Astrocyte of the hippocampus (primary cell): ENCODE results near the gene HRCT1.
"Not testable (repeated sequence)": the region's sequence is repeated elsewhere in the genome, so short reads cannot be mapped to it uniquely, and the experiment has no call there.

Experiments
- DNase-seq: peaks from one replicate; pipeline ENCODE4 v3.0.0; 2011; ENCODE audit warnings: low read depth, low spot score

HRCT1 gene

DNA sequence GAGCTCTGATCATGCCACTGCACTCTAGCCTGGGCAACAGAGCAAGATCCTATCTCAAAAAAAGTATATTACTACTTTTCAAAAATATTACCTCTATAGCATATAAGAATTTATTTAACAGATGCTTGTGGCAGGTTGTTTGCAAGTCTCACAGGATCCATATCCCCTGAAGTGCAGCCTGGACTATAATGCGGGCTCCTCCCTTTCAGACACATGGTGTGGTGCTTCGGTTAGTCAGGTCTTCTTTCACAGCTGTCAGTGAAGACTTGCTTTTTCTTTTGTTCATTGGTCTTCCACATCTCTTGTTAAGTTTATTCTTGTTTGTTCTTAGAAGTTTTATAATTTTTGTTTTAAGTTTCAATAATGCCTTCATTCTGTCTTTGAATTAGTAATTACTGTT, 9.4 kb upstream of the HRCT1 start:
- DNase-seq = no peak

DNA sequence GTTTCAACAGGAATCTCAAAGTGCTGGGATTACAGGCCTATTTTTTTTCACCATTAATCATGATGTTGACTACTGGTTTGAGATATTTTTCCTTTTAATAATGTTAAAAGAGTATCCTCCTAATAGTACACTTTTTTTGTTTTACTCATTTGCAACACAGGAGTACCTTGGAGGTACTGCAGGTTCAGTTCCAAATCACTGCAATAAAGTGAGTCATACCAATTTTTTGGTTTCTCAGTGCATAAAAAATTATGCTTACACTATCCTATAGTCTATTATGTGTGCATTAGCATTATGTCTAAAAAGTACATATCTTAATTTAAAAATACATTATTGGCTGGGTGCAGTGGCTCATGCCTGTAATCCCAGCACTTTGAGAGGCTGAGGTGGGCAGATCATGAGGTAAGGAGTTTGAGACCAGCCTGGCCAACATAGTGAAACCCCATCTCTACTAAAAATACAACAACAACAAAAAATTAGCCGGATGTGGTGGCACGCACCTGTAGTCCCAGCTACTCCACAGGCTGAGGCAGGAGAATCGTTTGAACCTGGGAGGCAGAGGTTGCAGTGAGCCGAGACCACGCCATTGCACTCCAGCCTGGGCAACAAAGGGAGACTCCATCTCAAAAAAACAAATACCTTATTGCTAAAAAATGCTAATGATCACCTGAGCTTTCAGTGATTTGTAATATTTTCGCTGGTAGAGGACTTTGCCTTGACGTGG, 8.5 kb upstream of the HRCT1 start:
- not testable (repeated sequence) for DNase-seq

DNA sequence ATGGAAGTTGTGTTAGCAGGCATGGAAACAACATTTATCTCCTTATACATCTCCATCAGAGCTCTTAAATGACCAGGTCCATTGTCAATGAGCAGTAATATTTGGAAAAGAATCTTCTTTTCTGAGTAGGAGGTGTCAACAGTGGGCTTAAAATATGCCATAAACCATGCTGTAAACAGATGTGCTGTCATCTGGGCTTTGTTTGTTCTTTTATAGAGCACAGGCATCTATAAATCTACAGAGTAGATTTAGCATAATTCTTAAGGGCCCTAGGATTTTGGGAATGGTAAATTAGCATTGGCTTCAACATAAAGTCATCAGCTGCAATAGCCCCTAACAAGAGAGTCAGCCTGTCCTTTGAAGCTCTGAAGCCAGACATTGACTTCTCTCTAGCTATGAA, 7.7 kb upstream of the HRCT1 start:
- DNase-seq = no peak

DNA sequence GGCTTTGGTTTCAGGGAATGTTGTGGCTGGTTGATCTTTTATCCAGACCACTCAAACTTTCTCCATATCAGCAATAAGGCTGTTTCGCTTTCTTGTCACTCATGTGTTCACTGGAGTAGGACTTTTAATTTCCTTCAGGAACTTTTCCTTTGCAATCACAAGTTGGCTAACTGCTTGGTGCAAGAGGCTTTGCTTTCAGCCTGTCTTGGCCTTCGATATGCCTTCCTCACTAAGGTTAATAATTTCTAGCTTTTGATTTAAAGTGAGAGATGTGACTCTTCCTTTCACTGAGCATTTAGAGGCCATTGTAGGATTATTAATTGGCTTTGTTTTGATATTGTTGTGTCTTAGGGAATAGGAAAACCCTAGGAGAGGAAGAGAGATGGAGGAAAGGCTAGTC, 7.0 kb upstream of the HRCT1 start:
- DNase-seq = no peak

DNA sequence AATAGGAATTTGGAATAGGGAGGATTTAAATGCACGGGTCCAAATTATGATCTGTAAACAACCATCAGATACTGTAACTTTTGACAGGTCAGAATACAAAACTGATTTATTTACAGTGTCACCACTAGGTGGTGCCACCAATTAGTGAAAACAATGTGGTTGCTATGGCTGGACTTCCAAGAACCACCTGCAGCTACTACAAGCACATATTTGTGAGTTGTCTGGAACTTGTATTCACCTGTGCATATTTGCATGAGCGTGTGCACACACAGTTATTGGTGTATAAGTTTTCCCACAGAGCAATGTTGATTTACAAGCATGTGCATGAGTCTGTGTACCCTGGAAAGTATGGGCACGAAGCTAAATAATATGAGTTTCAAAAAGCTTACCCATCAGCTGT, 3.0 kb upstream of the HRCT1 start:
- peak; percentile 76 for DNase-seq

DNA sequence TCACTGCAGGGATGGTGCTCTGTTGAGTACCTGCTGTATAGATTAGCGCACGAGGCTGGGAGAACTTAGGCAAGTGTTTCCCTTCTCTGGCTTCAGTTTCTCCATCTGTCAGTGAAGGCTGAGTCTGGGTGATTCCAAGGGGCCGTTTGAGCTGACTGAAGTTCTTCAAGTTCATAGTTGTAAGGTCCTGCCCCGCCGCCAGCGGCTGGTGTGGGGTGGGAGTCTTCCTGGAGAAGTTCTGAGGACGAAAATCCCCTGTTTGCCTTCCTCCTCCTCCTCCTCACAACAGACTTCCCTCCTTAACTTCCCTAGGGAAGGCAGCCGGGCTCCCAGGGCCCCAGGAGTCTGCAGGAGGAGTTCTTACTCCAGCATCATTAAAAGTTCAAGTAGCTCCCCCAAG, 1.7 kb upstream of the HRCT1 start:
- no peak for DNase-seq

DNA sequence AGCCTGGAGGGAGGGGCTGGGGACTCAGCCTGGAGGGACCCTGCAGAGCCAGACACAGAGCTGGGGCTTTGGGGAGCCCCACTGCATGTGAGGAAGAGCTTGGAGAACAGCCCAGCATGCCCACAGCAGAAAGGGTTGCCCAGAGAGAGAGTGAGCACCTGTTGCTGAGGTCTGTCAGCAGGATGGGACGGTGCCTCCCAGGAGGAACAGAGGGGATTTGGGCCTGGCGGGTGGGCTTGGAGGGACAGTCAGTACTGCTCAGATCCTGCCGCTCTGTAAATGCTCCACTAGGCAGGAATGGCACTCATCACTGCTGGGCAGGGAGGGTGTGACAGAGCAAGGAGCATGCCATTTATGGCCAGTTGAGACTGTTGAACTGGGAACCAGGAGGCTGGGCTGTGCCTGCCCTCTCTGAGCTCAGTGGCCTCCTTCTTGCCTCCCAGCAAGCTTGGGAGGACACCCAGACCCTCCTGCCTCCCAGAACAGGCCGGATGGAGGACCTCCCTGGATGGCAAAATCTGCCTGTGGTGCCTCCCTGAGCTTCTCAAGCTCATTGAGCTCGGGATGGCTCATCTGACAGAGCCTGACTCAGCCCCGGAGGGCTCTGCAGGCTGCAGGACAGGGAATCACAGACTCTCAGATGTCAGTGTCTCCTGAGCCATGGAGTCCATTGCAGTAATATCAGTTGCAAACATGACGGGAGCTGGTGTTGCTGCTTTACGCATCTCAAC, 786 bp upstream of the HRCT1 start:
- DNase-seq = peak; percentile 43

DNA sequence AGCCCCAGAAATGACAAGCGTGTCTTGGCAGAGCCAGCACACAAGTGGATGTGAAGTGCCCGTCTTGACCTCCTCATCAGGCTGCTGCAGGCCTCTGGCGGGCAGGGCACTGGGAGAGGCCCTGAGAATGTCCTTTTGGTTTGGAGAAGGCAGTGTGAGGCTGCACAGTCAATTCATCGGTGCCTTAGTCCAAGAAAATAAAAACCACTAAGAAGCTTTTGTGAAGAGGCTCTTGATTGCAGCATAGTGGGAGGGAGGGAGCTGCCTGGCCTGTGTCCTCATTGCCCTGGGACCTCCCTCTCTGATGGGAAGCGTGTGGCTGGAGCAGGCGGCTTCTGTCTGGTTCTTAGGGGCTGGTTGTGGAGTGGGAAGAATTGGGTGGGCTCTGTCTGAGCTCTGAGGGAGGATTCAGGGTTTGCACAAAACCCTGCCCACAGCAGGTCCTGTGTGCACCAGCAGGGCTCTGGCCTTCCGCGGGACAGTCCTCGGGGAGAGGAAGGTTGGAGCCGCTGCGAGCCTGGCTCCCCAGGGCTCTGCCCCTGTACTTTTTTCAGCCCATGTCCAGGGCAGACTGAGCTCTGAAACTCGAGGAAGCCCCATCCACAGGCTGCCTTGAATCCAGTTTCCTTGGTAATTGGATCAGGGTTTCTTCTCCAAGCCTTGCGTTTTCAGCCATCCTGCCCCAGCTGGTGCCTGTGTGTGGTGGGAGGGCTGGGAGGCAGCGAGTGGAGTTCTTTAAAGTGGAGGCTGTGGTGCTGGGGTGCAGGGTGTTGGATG, 1.1 kb downstream of the HRCT1 start:
- DNase-seq = peak; percentile 86

DNA sequence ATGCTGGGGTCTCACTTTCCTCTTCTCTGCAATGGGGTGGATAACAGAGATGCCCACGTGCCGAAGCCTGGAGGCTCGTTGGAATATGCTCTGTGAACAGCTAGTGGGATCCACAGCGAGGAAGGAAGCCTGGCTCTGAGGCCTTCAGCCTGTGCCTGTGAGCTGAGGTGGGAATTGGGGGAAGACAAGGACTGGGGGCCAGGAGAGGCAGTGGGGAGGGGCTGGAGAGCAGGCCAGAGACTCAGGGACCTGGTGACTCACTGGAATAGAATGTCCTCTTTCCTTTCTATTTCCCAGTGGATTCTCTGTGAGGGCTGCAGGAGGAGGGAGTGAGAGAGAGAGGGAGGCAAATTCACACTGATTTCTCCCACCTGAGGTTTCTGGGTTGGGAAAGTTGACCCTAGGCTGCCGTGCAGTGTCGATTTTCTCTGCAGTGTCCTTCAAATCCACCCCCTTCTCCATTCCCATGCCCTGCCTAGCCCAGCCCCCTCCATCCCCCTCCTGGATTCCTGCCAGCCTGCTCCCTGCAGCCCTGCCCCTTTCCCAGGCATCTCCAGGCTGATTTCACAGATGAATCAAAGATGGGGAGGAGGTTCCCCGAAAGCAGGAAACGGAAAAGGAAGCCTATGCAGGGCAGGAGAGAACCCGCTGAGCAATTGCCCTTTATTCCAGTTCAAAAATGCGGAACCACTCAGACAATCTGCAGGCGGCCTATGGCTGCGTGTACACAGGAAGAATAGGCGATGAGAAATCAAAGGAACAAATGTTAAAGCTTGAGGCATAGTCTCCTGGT, 1.9 kb downstream of the HRCT1 start:
- peak; percentile 94 for DNase-seq

DNA sequence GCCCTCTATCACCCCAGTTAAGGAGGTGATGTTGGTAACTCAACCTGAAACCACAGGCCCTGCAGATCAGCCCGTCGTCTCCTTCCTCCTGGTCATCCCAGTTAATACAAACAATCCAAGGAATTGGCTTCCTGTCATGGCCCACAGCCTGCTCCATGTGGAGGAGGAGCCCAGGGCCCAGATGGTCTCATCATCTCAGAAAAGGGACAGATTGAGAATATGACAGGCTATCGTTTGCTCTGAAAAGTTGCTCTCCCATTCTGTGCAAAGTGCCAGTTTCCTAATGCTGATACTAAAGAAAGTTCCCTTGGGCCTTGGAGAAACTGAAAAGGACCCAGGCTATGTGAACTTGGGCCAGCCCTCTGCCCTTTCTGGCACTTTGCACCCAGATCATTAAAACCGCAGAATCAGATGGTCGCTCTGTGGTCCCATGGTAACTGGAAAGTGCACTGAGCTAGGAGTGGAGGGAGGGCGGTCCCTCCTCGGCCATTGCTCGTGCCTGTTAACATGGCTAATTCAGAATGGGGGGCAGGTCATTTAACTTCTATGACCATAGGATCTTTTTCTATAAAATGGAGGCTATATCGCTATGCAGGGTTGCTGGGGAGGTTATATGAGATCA, 2.6 kb downstream of the HRCT1 start:
- no peak for DNase-seq

DNA sequence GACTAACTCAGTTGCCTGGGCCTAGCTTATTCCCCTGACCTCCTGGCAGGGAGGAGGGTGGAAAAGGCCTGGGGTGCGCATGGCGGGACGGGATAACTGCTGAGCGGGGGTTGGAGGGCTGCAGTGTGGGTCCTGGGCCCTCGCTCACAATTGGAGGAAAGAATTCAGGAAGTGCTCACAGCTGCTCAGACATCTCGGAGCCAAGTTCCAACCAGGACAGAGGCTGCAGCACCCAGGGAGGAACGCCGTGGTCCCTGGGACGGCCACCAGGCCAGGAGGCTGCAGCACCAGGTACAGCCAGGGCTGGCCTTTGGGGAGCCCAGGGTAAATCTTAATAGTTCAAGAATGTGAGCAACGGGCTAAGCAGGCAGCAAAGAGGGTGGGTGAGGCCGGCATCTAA, 3.3 kb downstream of the HRCT1 start, which contains the start of gene SPAAR:
TSS of gene SPAAR (plus strand) at position 217 of the 400 bp plus-strand sequence. CDS start 974 bp downstream, outside the sequence.
- no peak for DNase-seq

DNA sequence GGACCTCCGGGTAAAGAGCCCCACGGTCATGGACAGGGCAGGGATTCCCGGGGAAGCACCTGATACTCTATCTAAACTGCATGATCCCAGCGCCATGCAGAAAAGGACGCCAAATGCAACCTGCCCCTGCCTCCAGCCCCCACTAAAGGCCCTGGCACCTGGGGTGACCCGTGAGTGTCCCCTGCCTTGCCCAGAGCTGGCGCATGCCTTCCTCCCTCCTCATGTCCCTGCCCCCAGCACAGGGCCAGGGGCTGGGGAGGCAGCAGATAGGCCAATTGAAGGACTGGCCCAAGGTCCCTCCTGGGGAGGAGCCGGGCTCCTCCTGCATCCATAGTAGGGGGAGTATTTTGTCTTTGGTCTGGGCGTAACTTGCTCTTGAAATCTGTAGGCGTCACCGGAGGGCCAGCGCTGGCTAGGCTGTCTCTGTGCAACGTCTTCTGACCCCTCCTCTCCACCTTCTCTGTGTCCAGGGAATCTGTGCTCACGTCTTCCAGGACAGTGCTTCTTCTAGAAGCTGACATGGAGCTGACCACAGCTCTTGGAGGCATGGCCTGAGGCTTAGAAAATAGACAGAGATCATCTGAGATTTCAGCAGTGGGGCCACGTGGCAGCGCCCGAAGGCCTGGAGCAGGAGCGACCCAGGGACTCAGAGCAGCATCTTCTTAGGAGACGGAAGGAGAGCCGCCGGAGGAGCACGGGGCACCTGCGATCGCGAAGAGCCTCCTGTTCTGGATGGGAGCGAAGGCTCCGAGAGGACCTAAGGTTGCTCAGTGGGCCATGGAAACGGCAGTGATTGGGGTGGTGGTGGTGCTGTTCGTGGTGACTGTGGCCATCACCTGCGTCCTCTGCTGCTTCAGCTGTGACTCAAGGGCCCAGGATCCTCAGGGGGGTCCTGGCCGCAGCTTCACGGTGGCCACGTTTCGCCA, 3.9 kb downstream of the HRCT1 start:
- DNase-seq = no peak

DNA sequence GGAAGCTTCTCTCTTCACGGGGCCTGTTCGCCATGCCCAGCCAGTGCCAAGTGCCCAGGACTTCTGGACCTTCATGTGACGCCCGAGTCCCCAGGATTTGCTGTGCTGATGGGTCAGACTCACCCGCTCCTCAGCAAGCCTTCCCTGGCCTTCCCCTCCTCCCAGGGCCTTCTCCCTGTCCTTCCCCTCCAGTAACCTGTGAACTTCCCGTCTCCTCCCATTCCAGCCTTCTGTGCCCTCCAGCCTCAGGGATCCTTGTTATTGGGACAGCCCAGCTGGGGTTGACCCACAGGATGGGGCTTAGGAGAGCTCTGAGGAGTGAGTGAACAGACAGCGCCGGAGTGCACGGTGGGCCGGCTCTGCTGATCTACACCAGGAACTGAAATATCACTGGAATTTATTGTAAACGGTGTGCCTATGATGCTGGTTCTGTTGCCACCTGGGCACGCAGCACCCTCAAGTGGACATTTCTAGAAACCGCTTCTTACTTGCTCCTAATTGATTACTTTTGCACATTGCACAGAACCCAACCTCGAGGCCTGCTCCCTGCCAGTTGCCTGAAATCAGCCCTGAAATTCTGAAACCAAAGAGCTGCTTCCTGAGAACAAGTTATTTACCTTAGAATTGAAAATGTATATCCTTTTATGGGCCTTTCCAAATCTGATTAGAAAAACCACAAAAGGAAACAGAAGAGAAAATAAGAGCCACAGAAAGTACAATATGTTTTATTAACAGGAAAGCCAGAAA, 4.8 kb downstream of the HRCT1 start:
- peak; percentile 76 for DNase-seq

DNA sequence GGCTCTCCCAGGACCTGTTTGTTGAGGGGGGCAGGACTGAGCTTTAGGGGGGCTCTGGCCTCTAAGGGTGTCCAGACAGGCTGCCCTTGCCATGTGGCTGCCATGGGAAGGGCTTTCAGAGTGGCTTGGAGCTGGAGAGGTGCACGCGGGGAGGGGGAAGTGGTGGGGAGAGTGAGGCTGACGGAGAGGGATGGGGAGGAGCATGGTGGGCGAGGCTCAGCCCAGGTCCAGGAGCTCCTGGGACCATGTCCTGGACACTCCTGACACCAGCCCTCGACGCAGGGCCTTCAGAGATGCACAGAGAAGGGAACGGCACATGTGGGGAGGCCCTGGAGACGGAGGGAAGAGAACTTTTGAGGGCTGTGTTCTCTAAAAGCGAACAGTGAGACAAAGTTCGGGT, 5.7 kb downstream of the HRCT1 start:
- no peak for DNase-seq

DNA sequence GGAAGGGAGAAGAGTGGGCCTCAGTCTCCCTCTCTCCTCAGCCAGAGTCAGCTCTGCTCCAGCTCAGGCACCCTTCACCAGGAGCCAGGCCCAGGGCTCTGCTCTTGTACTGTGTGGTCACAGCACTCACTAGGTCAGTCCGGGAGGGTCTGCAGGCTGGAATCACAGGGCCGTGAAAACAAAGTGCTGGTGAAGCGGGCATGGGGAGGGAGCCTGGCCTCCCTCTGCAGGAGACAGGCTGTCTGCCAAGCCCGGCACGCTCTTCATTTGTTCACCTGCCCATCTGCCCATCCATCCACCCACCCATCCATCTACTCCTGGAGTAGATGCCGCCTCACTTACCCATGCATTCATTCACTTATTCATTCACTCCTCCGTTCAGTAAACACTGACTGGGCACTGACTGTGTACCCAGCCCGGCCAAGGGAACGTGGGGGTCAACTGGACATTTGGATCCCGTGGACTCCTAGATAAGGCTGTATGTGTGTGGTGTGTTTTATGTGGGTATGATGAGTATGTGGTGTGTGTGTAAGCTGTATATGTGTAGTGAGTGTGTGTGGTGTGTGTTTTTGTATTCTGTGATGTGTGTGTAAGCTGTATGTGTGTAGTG, 6.9 kb downstream of the HRCT1 start:
- no peak for DNase-seq

DNA sequence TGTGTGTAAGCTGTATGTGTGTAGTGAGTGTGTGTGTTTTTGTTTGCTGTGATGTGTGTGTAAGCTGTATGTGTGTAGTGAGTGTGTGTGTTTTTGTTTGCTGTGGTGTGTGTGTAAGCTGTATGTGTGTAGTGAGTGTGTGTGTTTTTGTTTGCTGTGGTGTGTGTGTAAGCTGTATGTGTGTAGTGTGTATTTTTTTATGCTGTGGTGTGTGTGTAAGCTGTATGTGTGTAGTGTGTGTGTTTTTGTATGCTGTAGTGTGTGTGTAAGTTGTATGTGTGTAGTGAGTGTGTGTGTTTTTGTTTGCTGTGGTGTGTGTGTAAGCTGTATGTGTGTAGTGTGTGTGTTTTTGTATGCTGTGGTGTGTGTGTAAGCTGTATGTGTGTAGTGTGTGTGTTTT, 7.4 kb downstream of the HRCT1 start:
- not testable (repeated sequence) for DNase-seq

DNA sequence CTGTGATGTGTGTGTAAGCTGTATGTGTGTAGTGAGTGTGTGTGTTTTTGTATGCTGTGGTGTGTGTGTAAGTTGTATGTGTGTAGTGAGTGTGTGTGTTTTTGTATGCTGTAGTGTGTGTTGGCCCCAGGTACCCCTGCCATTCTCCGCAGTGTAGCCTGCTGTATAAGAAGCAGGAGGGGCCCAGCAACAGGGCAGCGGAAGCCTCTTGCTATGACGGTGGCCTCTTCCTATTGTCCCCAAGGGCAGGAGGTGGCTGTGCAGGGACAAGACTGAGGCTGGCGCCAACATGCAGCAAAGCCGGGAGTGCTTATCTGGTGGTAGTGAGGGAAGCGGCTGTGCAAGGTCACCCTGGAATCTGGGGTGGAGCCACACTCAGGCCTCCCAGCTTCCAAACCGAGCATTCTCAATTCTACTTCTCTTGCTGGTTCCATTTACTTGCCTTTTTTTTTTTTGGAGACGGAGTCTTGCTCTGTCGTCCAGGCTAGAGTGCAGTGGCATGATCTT, 8.4 kb downstream of the HRCT1 start:
- peak; percentile 41 for DNase-seq

DNA sequence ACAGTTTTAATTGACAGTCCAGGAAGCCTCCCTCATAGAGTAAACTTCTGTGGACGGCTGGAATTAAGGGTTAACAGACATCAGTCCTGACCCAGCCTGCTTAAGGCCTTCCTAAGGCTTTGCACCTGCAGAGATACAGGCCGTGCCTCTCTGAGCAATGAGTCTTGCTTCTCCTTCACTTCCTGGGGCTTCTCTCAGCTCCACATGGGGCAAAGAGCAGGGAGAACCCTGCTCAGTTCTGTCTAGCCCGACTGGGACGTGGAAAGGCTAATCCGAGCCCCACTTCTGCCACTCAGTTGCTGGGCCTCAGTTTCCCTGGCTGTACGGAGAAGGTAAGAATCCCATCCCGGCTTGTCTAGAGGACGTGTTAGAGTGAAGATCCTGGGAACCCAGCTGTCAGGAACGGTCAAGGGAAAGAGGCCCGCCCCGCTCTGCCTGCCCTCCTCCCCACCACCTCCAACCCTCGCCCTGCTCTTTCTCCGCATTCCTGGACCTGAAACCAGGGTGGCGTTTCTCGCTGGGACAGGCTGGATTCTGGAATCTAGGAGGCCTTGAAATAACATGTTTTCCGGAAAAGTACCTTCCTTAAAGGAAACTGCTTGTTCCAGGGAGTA, 9.8 kb downstream of the HRCT1 start:
- no peak for DNase-seq
